IPS-18c (cell line): ENCODE data around the gene ASS1.

ENCODE experiments used
- H3K4me3 ChIP-seq: 2 replicates; pipeline ENCODE4 v1.7.0; 2013; ENCODE audit warnings: low read depth, mild to moderate bottlenecking, low read length, moderate library complexity; ENCODE audit not compliant: insufficient read depth
- H3K9me3 ChIP-seq: one replicate; pipeline ENCODE4 v1.6.1; 2013; ENCODE audit warnings: mild to moderate bottlenecking, low read length, moderate library complexity; ENCODE audit not compliant: control insufficient read depth, insufficient read depth

Gene ASS1

DNA sequence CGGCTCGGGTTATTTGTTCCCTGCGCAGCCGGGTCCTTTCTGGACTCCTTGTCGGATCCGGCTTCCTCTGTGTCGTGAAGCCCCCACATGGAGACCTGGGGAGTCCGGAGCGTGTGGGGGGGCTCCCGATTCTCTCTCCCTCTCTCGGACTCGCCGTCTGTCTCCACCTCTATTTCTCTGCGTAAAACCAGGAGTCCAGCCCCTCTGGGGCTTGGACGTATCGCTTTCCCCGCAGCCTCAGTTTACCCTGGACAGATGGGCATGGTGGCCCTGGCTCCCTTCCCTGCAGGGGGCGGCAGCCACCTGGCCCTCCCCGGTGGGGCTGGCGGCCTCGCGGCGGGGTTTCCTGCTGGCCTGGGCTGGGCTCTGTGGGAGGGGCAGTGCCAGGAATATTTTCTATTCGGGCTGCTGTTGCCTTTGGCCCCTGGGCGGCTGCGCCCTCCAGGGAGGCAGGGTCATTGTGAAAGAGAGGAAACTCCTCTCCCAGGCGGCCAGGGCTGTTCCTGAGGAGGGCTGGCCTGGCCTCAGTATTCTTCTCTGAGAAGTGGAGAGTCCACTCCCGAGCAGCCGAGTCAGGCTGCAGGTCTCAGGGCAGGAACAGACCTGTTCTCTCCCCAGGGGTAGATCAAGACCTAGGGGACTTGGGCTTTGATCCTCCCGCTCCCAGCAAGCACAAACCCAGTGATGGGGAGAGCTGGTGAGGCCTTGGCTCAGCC, 665 bp downstream of the ASS1 start:
- Histone ChIP-seq H3K9me3 (no peaks in the 10 kb centered on the region), H3K4me3 (peak overlapping the region; percentile 73)

DNA sequence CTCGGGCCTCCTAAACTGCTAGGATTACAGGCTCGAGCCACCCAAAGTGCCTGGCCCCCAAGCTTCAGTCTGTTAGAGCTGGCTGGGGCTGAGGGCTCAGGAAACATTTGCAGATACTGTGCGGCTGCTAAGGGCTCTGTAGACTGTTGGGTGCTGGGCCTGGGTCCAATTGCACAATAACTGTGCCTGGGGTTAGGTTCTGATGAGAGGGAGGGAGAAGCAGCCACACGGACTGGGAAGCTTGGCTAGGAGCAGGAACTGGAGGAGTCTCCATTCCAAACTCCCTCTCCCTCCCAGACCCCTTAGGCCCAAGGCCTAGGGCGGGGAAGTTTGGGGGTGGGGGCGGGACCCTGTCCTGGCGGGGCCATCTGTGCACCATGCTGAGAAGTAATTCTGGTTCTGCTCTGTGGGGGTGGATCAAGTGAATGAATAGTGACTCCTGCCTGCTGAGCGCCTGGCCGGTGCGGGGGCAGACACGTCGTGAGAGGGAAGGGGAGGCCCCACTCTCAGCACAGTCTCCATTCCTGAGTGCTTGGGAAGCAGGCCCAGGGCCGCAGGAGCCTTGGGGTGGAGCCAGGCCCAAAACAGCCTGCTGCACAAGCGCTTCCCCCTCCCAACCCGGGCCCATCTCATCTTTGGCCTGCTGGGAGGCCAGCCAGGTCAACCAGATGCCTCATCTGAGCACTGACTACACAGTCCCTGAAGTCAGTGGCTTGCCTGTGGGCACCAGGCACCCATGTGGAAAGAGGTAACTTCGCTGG, 1.5 kb downstream of the ASS1 start:
- H3K9me3 ChIP-seq: no peaks in the 10 kb centered on the region
- peak overlapping the region; percentile 73; the same call in 1 of the 2 replicates for H3K4me3 ChIP-seq

DNA sequence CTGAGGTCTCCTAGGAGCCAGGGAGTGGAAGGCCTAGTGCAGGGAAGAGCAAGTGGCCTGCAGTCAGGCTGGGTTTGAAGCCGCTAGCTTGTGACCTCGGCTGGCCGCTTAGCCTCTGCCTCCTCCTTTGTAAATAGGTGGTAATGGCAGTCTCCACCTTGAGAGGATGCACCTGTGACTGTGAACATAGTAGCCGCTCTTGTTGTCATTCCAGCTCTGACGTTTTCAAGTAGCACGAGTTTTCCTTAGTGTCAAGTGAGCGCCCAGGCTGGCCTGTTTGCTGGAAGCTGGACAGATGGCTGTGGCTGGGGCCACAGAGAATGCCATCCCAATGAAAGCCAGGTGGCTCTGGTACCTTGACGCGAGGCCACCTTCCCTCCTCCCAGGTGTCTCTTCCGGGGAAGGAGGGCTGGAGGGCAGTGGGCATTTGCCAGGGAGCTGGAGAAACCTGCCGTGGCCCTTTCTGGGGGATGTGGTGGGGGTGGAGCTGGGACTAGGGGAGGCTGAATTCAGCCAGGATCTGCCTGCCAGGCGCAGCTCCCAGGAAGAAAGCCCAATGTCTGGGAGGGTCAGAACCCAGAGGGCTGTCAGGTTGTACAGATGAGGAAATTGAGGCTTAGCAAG, 2.5 kb downstream of the ASS1 start:
- Histone ChIP-seq H3K9me3 (no peaks in the 10 kb centered on the region), H3K4me3 (peak overlapping the region; percentile 16; the same call in 1 of the 2 replicates)

DNA sequence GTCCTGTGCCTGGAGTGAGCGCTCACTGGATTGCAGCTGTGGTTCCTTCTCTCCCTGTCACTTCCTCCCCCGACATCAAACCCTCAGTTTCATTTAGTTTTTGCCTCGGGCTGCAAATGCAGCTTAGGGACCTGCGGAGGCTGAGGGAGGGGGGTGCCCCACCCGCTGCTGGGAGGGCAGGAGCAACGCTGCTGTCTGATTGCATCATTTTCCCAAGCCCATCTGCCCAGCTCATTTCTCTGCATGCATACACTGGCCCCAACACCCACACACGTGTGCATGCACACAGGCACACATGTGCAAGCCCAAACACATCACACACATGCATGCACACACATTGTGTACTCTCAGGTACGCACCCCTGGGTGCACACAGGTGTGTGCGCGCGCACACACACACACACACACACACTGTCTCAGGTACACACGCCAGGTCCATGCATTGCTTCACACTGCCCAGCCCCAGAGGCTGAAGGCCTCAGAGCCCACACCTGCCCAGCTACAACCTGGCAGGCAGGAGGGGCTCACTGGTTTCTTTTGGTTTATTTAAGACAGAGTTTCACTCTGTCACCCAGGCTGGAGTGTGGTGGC, 3.4 kb downstream of the ASS1 start:
- H3K4me3 ChIP-seq: no peak overlapping the region
- no peaks in the 10 kb centered on the region for H3K9me3 ChIP-seq

DNA sequence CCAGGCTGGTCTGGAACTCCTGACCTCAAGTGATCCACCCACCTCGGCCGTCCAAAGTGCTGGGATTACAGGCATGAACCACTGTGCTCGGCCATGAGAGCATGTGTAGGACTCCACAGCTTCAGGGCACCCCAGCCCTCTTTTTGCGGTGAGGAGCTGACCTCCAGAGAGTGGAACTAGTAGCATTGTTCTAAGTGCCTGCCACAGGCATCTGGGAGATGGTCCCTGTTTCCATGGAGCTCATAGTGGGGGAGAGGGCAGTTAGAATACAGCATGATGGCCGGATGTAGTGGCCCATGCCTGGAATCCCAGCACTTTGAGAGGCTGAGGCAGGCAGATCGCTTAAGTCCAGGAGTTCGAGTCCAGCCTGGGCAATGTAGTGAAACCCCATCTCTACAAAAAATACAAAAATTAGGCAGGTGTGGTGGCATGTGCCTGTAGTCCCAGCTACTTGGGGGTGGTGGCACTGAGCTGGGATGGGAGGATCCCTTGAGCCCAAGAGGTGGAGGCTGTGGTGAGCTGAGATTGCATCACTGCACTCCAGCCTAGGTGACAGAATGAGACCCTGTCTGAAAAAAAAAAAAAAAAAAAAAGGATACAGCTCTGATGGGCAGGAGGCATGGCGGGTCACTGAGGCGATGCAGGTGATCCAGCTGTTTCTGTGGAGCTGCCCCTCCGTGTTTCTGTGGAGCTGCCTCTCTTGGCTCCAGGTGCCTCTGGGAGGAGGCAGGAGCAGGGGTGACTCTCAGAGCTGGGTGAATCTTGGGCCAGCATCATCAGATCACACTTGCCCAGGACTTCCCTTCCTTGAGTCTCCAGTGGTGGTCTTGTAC, 4.2 kb downstream of the ASS1 start:
- Histone ChIP-seq H3K4me3 (no peak overlapping the region), H3K9me3 (no peaks in the 10 kb centered on the region)

DNA sequence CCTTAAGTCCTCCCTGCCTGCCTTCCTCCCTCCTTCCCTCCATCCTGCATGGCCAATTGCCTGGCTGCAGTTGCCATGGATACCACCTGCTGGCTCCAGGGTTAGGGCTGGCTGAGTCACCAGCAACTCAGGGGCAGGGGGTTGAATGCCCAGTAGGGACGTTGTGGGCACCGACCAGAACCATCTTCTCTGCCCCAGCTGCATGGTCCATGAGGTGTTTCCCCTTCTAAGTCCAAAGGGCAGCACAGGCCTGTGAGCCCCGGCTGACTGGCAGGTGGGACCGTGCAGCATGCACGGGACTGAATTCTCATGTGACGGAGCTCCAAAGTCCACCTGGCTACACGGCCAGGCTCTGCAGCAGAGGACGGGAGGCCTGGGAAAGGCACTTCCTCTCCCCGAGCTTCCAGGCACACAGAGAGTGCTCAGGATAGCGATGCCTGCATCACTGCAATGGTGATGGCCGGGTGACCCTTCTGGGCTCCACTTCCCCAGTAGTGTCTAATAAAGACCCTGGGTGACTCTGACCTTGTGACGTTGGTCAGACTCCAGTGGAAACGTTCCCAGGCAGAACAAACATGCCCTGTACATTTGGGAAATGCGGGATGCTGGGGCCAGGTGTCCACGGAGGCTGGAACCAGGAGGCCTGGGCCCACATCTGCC, 5.7 kb downstream of the ASS1 start:
- no peaks in the 10 kb centered on the region for H3K9me3 ChIP-seq
- H3K4me3 ChIP-seq: no peak overlapping the region

DNA sequence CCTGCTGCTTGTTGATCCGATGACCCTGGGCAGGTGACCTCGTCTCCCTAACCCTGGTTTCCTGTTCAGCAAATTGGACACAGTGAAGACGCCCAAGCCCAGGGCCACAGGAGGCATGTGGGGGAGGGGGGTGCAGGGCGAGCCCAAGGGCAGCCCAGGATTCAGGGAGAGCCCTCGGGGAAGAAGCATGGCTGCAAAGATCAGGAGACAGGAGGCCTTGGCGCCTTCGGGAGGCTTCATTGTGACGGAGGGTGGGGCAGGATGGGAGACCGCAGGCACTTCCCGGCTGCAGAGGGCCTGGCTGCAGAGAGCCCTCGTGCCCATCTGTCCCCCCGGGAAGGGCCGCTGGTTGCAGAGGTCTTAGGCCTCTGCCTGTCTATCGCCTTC, 6.2 kb downstream of the ASS1 start:
- Histone ChIP-seq H3K9me3 (no peaks in the 10 kb centered on the region), H3K4me3 (no peak overlapping the region)

DNA sequence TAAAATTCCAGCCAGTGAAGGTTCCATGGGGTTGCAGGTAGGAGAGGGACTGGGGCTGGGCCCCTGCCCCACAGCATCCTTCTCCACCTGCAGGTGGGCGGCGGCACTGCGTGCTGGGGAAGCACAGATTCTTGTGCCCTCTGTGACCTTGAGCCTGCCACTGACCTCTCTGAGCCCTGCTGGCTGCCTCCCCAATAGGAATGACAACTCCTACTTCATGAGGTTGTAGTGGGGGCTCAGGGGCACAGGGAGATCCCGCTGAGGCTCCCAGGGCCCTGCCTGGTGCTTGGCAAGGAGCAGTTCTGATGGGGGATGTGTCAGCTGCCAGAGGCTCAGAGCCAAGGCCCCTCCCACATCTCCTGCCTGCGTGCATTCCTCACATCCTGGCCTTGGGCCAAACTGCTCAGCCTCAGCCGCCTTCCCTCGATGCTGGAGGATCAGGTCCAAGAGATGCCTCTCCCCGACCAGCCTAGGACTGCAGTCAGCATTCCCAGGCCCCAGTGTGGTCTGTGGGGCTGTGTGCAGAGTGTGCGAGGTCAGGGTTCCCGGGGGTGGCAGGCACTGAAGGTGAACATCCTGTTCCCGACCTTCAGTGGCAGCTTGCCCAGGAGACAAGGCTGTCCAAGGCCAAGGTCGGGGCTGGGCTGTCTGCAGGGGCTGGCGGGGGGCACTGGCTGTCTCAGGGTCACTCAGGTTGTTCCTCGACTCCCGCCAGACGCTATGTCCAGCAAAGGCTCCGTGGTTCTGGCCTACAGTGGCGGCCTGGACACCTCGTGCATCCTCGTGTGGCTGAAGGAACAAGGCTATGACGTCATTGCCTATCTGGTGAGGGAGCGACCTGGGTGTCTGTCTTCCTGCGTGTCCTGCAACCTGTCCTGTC, 7.0 kb downstream of the ASS1 start:
- H3K9me3 ChIP-seq: no peaks in the 10 kb centered on the region
- H3K4me3 ChIP-seq: no peak overlapping the region

DNA sequence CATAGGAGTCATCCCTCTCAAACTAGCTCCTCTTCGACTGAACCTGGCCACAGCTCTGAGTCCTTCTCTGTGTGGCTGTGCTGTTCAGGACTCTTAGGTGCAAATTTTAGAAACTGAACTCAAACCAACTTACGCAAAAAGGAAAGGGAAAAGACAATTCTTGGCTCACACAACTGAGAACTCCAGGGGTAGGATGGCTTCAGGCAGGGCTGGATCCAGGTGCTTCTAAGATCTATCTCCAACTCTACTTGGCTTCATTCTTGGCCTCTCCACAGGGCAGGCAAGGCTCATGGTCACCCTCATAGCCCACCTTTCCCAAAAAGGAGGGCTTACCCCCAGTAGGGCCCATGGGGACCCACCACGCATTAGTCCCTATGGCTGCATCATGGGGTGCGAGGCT, 8.1 kb downstream of the ASS1 start:
- Histone ChIP-seq H3K9me3 (no peaks in the 10 kb centered on the region), H3K4me3 (no peak overlapping the region)

DNA sequence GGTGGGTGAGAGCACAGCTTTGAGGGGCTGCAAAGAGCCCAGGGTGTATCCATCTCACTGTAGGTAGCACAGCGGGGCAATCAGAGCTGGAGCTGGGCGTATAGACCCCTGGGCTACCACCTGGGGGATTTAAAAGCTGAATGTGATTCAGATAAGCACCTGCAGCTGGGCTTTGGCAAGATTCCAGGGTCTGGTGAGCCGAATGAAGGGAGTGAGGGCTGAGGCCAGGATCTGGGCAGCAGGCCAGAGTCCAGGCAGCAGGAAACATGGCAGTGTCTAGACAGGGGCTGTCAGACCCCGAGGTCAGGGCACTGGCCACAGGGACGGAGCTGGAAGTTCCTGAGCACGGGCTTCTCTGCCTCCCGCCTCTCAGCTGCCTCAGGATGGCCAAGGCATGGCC, 8.7 kb downstream of the ASS1 start:
- Histone ChIP-seq H3K9me3 (peaks cover 2% of the 10 kb centered on the region), H3K4me3 (no peak overlapping the region)

DNA sequence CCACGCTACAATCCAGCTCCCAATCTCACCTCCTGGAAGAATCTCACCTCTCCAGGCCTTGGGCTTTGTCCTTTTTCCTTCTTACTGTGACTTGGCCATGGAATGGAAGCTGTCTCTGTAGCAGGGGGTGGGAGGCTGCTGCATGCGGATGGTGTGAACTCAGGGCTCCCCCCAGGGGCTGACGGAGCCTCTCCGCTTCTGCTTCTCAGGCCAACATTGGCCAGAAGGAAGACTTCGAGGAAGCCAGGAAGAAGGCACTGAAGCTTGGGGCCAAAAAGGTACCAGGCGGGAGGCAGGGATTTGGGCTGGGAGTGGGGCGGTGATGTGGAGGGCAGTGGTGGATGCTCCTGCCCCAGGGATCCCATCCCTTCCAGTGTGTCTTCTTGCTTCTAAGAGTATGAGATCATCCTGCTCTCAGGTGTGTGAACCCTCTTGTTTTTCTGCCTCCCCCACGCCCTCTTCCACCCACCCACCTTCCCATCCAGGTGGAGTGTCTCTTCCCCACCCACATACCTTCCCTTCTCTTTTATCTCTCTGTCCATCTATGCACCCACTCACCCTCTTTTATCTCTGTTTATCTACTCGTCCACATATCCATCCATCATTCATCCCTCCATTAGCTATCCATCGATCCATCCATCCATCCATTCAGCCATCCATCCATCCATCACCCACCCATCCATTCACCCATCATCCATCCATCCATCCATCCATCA, 9.5 kb downstream of the ASS1 start:
- H3K9me3 ChIP-seq: peaks cover 2% of the 10 kb centered on the region
- H3K4me3 ChIP-seq: no peak overlapping the region

DNA sequence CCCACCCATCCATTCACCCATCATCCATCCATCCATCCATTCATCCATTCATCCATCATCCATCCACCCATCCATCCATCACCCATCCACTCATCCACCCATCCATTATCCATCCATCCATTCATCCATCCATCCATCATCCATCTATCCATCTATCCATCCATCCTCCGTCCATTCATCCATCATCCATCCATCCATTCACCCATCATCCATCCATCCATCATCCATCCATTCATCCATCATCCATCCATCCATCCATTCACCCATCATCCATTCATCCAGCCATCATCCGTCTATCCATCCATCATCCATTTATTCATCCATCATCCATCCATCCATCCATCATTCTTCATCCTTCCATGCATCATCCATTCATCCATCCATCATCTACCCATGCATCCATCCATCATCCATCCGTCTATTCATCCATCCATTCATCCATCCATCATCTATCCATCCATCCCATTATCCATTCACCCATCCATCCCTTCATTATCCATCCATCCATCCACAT, 10.1 kb downstream of the ASS1 start:
- peaks cover 2% of the 10 kb centered on the region for H3K9me3 ChIP-seq
- no peak overlapping the region for H3K4me3 ChIP-seq

DNA sequence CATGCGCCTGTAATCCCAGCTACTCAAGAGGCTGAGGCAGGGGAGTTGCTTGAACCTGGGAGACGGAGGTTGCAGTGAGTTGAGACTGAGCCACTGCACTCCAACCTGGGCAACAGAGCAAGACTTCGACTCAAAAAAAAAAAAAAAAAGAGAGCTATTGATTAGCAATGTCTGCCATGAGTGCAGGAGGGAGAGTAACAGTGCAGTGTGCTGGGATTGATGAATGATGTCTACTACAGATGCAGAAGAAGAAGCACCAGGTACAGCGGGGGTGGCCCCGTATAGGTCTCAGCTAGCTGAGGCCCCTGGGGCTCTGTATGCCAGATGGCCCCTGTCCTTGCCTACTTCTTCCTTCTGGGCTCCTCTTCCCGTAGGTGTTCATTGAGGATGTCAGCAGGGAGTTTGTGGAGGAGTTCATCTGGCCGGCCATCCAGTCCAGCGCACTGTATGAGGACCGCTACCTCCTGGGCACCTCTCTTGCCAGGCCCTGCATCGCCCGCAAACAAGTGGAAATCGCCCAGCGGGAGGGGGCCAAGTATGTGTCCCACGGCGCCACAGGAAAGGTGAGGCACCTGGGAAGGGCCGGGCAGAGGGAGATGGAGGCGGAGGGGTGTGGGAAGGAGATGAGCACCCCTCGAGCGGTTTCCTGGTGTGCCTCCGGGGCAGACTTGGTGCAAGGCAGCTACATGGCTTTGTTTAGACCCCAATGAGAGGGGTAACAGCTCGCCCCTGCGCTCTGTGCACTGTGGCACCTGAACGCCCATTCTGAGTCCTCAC, 13.5 kb downstream of the ASS1 start:
- peaks cover 2% of the 10 kb centered on the region for H3K9me3 ChIP-seq
- no peak overlapping the region for H3K4me3 ChIP-seq

DNA sequence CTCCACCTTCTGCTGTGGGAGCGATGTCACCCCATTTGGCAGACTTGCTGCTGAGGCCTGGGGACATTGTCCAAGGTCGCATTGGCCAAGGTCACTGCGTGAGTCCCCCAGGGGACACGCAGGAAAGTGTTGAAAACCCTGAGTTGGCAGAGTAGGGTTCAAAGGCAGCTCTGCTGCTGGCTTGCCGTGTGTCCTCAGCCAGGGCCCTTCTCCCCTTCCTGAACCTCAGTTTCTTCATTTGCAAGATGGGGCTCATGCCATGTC, 14.0 kb downstream of the ASS1 start:
- H3K9me3 ChIP-seq: peaks cover 2% of the 10 kb centered on the region
- H3K4me3 ChIP-seq: no peak overlapping the region

DNA sequence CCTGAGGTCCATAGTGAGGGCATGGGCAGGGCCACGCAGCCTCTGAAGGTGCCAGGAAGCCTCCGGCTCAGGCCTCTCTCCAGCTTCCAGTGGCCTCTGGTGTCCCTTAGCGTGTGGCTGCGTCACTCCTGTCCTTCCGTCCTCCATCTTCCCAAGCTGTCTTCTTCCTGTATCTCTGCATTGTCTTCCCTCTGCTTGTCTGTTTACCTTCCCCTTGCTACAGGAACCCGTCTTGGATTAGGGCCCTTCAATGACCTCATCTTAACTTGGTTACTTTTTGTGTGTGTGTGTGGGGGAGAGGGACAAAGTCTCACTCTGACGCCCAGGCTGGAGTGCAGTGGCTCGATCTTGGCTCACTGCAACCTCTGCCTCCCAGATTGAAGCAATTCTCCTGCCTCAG, 14.4 kb downstream of the ASS1 start:
- no peak overlapping the region for H3K4me3 ChIP-seq
- peaks cover 2% of the 10 kb centered on the region for H3K9me3 ChIP-seq
